GM13977 (cell line): Measurements from ENCODE around the gene ATG16L2.

ENCODE experiments used
- DNase-seq: peaks from one replicate; pipeline ENCODE4 v3.0.0; 2012; ENCODE audit warnings: low spot score
- in situ Hi-C: fragments of 300-500 bp; cut with MboI; formaldehyde crosslinking; loops from one replicate; pipeline ENCODE4 v1.12.0; 2022; ENCODE audit warnings: low sequenced_read_pairs, low pct_unique_long_range_greater_than_20kb, mixed read lengths, inconsistent platforms; ENCODE audit not compliant: unreplicated experiment
- TF ChIP-seq, protein P1 (sequence below): IDR thresholded peaks from 2 replicates; pipeline ENCODE4 v1.5.1; 2012; ENCODE audit warnings: mild to moderate bottlenecking, control low read depth; ENCODE audit not compliant: insufficient read depth; ENCODE audit errors: extremely low read depth, missing control alignments

Gene ATG16L2

DNA sequence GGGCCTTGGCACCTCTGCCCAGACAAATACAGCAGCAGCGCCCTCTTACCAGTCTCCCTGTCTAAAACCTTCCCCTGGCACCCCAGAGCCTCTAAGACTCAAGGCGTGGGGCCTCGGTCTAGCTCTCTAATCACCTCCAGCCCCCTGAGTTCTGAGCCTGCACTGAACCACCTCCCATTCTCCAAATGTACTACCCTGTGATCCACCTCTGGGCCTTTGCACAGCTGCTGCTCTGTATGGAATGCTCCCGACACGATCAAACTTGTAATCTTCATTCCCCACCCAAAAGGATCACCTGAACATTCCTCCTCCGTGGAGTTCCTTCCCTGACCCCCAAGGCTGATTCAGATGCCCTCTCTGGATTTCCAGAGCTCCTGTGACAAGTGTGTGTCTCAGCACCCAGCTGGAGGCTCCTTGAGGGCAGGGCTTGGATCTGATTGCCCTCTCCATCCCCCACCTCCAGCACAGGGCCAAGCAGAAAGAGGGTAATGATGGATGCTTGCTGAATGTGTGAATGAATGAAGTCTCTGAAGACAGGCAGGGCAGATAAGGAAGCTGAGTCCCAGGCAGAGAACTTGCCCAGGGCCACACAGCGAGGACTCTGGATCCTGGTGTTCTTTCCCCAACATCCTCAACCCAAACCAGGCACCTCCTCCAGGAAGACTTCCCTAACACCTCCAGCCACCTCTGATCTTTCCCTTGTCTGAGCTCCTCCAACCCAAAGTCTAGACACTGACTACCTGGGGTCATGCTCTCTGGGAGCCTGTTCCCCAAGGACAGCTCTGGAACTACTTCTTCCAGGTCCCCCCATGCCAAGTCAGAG, 38.7 kb upstream of the ATG16L2 start:
- DNase-seq, result no peak
- in situ Hi-C loops, result no loop called here
- TF ChIP-seq, protein P1, sequence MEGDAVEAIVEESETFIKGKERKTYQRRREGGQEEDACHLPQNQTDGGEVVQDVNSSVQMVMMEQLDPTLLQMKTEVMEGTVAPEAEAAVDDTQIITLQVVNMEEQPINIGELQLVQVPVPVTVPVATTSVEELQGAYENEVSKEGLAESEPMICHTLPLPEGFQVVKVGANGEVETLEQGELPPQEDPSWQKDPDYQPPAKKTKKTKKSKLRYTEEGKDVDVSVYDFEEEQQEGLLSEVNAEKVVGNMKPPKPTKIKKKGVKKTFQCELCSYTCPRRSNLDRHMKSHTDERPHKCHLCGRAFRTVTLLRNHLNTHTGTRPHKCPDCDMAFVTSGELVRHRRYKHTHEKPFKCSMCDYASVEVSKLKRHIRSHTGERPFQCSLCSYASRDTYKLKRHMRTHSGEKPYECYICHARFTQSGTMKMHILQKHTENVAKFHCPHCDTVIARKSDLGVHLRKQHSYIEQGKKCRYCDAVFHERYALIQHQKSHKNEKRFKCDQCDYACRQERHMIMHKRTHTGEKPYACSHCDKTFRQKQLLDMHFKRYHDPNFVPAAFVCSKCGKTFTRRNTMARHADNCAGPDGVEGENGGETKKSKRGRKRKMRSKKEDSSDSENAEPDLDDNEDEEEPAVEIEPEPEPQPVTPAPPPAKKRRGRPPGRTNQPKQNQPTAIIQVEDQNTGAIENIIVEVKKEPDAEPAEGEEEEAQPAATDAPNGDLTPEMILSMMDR, result no peak

GRCh38 chr11:72776117-72776843, 37.9 kb upstream of the ATG16L2 start:
- TF ChIP-seq, protein P1, result no peak
- no peak for DNase-seq
- in situ Hi-C loops, result no loop called here

DNA sequence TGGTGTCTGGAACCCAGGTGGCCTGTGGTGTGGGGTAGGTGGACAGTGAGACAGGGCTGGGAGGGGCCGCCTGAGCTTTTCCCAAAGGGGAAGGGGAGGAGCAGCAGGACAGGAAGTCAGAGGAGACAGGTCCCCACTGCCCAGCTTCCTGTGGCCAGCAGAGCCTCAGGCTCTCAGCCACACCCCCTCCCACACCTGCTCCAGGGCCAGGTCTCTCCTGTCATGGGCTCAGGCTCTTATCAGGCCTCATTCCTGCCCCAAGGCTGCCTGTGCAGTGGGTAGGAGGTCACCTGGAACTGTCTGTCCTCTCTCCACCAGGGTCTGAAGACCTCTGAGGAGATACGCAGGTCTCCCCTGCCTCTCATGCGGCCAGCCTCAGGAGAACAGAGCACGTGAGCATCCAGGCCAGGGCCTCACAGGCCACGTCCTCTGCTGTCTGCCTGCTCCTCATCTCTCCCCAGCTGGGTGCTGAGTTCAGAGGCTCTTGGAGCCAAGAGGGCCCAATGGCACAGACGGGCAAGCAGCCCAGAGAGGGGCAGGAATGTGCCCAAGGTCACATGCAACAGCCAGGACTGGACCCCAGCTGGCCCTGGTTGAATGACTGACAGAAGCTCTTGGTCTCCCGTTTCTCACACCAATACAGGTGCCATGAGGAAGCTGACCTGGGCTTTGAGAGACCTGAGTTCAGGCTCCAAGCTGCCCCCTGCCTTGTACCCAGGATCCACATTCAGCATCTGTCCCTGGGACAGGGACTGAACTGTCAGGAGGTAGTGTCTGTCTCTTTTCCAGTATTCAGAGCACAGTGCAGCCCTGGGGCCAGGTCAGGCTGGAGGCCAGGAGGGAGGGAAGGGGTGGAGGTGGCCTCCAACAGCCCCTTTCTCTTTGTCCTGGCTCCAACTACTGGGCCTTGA, 37.1 kb upstream of the ATG16L2 start:
- in situ Hi-C loops, result no loop called here
- no peak for DNase-seq
- TF ChIP-seq, protein P1, result no peak

- in situ Hi-C loops, result no loop called here
- DNase-seq, result no peak
- TF ChIP-seq, protein P1, result no peak
These were observed 36.4 kb upstream of the ATG16L2 start for GRCh38 chr11:72777755-72778278.

DNA sequence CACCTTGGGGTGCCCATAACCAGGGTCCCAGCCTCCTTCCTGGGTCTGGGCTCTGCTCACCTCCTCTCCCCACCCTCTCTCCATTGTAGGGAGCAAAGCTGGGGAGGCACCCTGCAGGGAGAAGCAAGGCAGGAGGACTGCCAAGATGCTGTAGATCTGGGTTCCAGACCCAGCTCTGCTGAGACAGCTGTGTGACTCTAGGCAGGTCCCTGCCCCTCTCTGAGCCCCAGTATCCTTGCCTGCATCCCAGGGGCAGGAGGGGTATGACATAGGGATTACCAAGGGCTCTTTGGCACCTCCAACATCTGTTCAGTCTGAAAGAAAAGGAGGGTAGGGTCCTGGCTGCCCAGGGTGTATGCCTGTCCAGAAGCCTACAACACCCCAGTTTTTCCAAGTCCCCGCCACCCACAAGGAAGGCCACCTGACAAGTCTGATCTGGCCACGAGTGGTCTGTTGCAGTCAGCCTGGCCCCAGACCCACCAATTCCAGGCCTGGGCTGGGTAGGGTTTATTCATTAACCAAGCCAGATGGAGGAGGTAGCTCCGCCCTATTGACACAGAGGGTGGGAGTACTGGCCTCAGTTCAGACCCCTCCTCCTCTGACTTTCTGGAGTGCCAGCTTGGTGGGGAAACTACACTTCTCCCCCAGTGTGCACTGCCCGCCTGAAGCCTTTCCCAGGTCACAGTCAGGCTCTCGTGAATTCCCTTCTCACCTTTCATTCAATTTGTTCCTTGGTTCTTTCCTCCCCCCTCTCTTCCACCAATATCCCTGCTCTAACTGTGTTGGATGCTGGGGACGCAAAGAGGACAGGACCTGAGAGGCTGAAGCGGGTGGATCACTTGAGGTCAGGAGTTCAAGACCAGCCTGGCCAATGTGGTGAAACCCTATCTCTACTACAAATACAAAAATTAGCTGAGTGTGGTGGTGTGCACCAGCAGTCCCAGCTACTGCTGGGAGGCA, 35.4 kb upstream of the ATG16L2 start:
- TF ChIP-seq, protein P1, result no peak
- in situ Hi-C loops, result no loop called here
- DNase-seq, result no peak
